Measurements from ENCODE around the gene SPECC1L.
"Not testable (repeated sequence)": the region's sequence is repeated elsewhere in the genome, so short reads cannot be mapped to it uniquely, and the experiment has no call there.

Gene SPECC1L

DNA sequence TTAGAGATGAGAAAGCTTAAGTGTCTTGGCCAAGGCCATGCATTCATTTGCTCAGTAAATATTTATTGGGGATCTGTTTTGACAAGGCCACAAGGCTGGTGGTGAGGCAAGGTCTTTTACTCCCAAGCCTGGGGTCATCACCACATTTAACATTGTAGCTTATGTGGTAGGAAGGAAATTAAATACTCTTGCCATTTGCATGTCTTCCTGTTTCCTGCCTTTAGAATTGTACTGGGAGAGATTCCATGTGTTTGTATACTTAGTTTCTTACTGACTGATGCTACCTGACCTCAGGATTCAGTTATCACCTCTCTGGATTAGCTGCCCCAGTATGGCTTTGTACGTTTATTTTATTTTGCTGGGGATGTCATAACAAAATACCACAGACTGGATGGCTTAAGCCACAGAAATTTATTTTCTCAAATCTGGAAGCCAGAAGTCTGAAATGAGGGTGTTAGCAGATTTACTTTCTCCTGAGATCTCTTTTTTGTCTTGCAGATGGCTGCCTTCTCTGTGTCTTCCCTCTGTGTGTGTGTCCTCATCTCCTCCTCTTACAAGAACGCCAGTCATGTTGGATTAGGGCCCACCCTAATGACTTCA, 44.8 kb downstream of the SPECC1L start:
- no peak for DNase-seq

GRCh38 chr22:24316264-24316663, 45.6 kb downstream of the SPECC1L start:
- H3K27ac ChIP-seq (ENCODE audit: low read length); H2AFZ ChIP-seq (ENCODE audit: low read depth, low read length); H3K27me3 ChIP-seq (ENCODE audit: insufficient read depth, low read length, poor library complexity); H4K20me1 ChIP-seq (ENCODE audit: insufficient read depth, low read length); H3K4me1 ChIP-seq (ENCODE audit: insufficient read depth, low read length); ATAC-seq (ENCODE audit: insufficient read depth, low read depth); DNase-seq; H3K9me3 ChIP-seq (ENCODE audit: insufficient read depth, low read length, severe bottlenecking); H3K4me3 ChIP-seq (ENCODE audit: low read depth in 1 of 2, low read length in 2 of 2); H3K9ac ChIP-seq (ENCODE audit: low read depth, low read length); H3K4me2 ChIP-seq (ENCODE audit: insufficient read depth, low read length): not testable (repeated sequence)
- Histone ChIP-seq H3K36me3 (ENCODE audit: insufficient read depth, low read length) (peaks cover 69% of the 10 kb centered on the region), H3K79me2 (ENCODE audit: insufficient read depth, low read length) (peaks cover 13% of the 10 kb centered on the region)

More for the DNA sequence above, 44.8 kb downstream of the SPECC1L start:
- H3K36me3 ChIP-seq (ENCODE audit: insufficient read depth, low read length): peaks cover 67% of the 10 kb centered on the region
- H3K4me2 ChIP-seq (ENCODE audit: insufficient read depth, low read length): no peak overlapping the region
- H3K4me1 ChIP-seq (ENCODE audit: insufficient read depth, low read length): no peaks in the 10 kb centered on the region
- H3K9ac ChIP-seq (ENCODE audit: low read depth, low read length): no peak overlapping the region
- H3K27me3 ChIP-seq (ENCODE audit: insufficient read depth, low read length, poor library complexity): no peaks in the 10 kb centered on the region
- no peak overlapping the region for H3K4me3 ChIP-seq (ENCODE audit: low read depth in 1 of 2, low read length in 2 of 2)
- peaks cover 19% of the 10 kb centered on the region for H3K79me2 ChIP-seq (ENCODE audit: insufficient read depth, low read length)
- TF ChIP-seq EZH2 (IDR thresholded peaks at IDR 0.05; ENCODE audit: borderline replicate concordance, low read depth, low read length, severe bottlenecking): no peak
- TF ChIP-seq, protein P1, sequence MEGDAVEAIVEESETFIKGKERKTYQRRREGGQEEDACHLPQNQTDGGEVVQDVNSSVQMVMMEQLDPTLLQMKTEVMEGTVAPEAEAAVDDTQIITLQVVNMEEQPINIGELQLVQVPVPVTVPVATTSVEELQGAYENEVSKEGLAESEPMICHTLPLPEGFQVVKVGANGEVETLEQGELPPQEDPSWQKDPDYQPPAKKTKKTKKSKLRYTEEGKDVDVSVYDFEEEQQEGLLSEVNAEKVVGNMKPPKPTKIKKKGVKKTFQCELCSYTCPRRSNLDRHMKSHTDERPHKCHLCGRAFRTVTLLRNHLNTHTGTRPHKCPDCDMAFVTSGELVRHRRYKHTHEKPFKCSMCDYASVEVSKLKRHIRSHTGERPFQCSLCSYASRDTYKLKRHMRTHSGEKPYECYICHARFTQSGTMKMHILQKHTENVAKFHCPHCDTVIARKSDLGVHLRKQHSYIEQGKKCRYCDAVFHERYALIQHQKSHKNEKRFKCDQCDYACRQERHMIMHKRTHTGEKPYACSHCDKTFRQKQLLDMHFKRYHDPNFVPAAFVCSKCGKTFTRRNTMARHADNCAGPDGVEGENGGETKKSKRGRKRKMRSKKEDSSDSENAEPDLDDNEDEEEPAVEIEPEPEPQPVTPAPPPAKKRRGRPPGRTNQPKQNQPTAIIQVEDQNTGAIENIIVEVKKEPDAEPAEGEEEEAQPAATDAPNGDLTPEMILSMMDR (IDR thresholded peaks at IDR 0.05; ENCODE audit: borderline replicate concordance, extremely low read depth, low read length, poor library complexity, severe bottlenecking): no peak
- 0 out of 2 replicates have a peak, but pooled peaks cover 3% of the 10 kb centered on the region for H4K20me1 ChIP-seq (ENCODE audit: insufficient read depth, low read length)
- no peak overlapping the region for H3K27ac ChIP-seq (ENCODE audit: low read length)
- no peak overlapping the region for H2AFZ ChIP-seq (ENCODE audit: low read depth, low read length)
- ATAC-seq (ENCODE audit: insufficient read depth, low read depth): no peak
- no peaks in the 10 kb centered on the region for H3K9me3 ChIP-seq (ENCODE audit: insufficient read depth, low read length, severe bottlenecking)

DNA sequence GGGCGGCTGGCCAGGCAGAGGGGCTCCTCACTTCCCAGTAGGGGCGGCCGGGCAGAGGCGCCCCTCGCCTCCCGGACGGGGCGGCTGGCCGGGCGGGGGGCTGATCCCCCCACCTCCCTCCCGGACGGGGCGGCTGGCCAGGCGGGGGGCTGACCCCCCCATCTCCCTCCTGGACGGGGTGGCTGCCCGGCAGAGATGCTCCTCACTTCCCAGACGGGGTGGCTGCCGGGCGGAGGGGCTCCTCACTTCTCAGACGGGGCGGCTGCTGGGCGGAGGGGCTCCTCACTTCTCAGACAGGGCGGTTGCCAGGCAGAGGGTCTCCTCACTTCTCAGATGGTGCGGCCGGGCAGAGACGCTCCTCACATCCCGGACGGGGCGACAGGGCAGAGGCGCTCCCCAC, 46.9 kb downstream of the SPECC1L start:
- not testable (repeated sequence) for H3K79me2 ChIP-seq (ENCODE audit: insufficient read depth, low read length); H3K4me2 ChIP-seq (ENCODE audit: insufficient read depth, low read length); H3K4me1 ChIP-seq (ENCODE audit: insufficient read depth, low read length); H4K20me1 ChIP-seq (ENCODE audit: insufficient read depth, low read length); H3K9me3 ChIP-seq (ENCODE audit: insufficient read depth, low read length, severe bottlenecking); H3K27ac ChIP-seq (ENCODE audit: low read length); H3K4me3 ChIP-seq (ENCODE audit: low read depth in 1 of 2, low read length in 2 of 2); H2AFZ ChIP-seq (ENCODE audit: low read depth, low read length); H3K27me3 ChIP-seq (ENCODE audit: insufficient read depth, low read length, poor library complexity); DNase-seq; ATAC-seq (ENCODE audit: insufficient read depth, low read depth); H3K9ac ChIP-seq (ENCODE audit: low read depth, low read length)
- peaks cover 74% of the 10 kb centered on the region for H3K36me3 ChIP-seq (ENCODE audit: insufficient read depth, low read length)

DNA sequence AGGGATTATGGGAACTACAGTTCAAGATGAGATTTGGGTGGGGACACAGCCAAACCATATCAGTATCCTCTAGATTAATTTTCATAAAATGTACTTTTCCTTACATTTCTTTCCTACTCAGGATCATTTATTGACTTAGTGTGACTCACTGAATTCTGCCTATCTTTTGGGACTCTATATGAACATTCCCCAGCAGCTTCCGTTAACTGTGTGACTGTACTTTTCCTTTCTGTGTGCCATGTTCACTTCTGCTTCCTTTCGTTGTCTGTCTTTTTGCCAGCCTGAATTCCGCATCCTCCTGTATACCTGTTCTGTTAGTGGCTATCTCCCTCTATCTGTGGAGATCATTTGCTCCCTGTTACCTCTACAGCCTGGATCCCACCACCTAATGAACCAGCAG, 48.8 kb downstream of the SPECC1L start:
- H3K27ac ChIP-seq (ENCODE audit: low read length): no peak overlapping the region
- DNase-seq: no peak

More for the DNA sequence above, 48.8 kb downstream of the SPECC1L start:
- Histone ChIP-seq H3K9me3 (ENCODE audit: insufficient read depth, low read length, severe bottlenecking) (no peaks in the 10 kb centered on the region), H3K9ac (ENCODE audit: low read depth, low read length) (no peak overlapping the region), H3K79me2 (ENCODE audit: insufficient read depth, low read length) (peaks cover 4% of the 10 kb centered on the region; the same call in 1 of the 2 replicates), H3K4me3 (ENCODE audit: low read depth in 1 of 2, low read length in 2 of 2) (no peak overlapping the region), H3K27me3 (ENCODE audit: insufficient read depth, low read length, poor library complexity) (no peaks in the 10 kb centered on the region), H4K20me1 (ENCODE audit: insufficient read depth, low read length) (0 out of 2 replicates have a peak, but pooled peaks cover 3% of the 10 kb centered on the region), H3K4me1 (ENCODE audit: insufficient read depth, low read length) (no peaks in the 10 kb centered on the region), H3K4me2 (ENCODE audit: insufficient read depth, low read length) (no peak overlapping the region), H2AFZ (ENCODE audit: low read depth, low read length) (no peak overlapping the region), H3K36me3 (ENCODE audit: insufficient read depth, low read length) (peaks cover 73% of the 10 kb centered on the region)
- ATAC-seq (ENCODE audit: insufficient read depth, low read depth): no peak
- TF ChIP-seq EZH2 (IDR thresholded peaks at IDR 0.05; ENCODE audit: borderline replicate concordance, low read depth, low read length, severe bottlenecking): no peak
- TF ChIP-seq, protein P1 (IDR thresholded peaks at IDR 0.05; ENCODE audit: borderline replicate concordance, extremely low read depth, low read length, poor library complexity, severe bottlenecking): no peak
